Activated CD4-positive, alpha-beta T cell treated with anti-CD3 and anti-CD28 coated beads, Interleukin-2, amount 50 U/mL, for 4 hours (primary cell): ENCODE measurements around the gene FAAH.

Experiments used
- DNase-seq, 2 experiments: peaks; one replicate each; pipeline ENCODE4 v3.0.0-alpha.2; 2020

The FAAH gene

GRCh38 chr1:46401154-46401913 lies 7.2 kb downstream of the FAAH start:
- DNase-seq = no peak

- DNase-seq = no peak
Measured at GRCh38 chr1:46401964-46402626, 8.0 kb downstream of the FAAH start.

- no peak for DNase-seq
Measured at GRCh38 chr1:46403916-46404315, 9.8 kb downstream of the FAAH start.

- no peak for DNase-seq
Measured at GRCh38 chr1:46404482-46405196, 10.5 kb downstream of the FAAH start.

GRCh38 chr1:46405197-46405555 lies 11.1 kb downstream of the FAAH start:
- no peak for DNase-seq

- DNase-seq = no peak
Measured at GRCh38 chr1:46405724-46406123, 11.6 kb downstream of the FAAH start.

GRCh38 chr1:46406881-46407608 lies 12.9 kb downstream of the FAAH start:
- no peak for DNase-seq

- DNase-seq = no peak
Measured at GRCh38 chr1:46407636-46408035, 13.5 kb downstream of the FAAH start.

- no peak for DNase-seq
Measured at GRCh38 chr1:46408356-46409062, 14.4 kb downstream of the FAAH start.

- DNase-seq = no peak
Measured at GRCh38 chr1:46409063-46409372, 14.9 kb downstream of the FAAH start.

- no peak for DNase-seq
Measured at GRCh38 chr1:46410156-46411009, 16.3 kb downstream of the FAAH start.

GRCh38 chr1:46411010-46411405 lies 16.9 kb downstream of the FAAH start:
- DNase-seq = no peak

GRCh38 chr1:46411601-46412341 lies 17.7 kb downstream of the FAAH start:
- no peak for DNase-seq

- DNase-seq = no peak
Measured at GRCh38 chr1:46412893-46413595, 18.9 kb downstream of the FAAH start.

GRCh38 chr1:46413596-46413985 lies 19.5 kb downstream of the FAAH start:
- peak in 1 of 2 experiments; percentile 12 for DNase-seq

- no peak for DNase-seq
Measured at GRCh38 chr1:46415514-46415913, 21.4 kb downstream of the FAAH start.

- DNase-seq = no peak
Measured at GRCh38 chr1:46418976-46419375, 24.9 kb downstream of the FAAH start.

GRCh38 chr1:46420533-46420915 lies 26.4 kb downstream of the FAAH start:
- DNase-seq = no peak

- DNase-seq = no peak
Measured at GRCh38 chr1:46421739-46422138, 27.6 kb downstream of the FAAH start.

- no peak for DNase-seq
Measured at GRCh38 chr1:46422261-46422871, 28.2 kb downstream of the FAAH start.
